Nephron (organoid): ENCODE measurements around the gene CFAP65.

Experiments
- H3K27ac Mint-ChIP-seq, 3 experiments: 2 replicates each; pipeline ENCODE4 v1.8.0; 2020; ENCODE audit warnings: mixed read lengths in 3 of 3, mild to moderate bottlenecking in 2 of 3, moderate library complexity in 1 of 3
- H3K27me3 Mint-ChIP-seq: 2 replicates; pipeline ENCODE4 v1.8.0; 2021; ENCODE audit warnings: low read depth, mild to moderate bottlenecking, moderate library complexity, mixed read lengths
- H3K36me3 Mint-ChIP-seq: 2 replicates; pipeline ENCODE4 v1.8.0; 2020; ENCODE audit warnings: low read depth, mixed read lengths
- H3K4me1 Mint-ChIP-seq: 2 replicates; pipeline ENCODE4 v1.8.0; 2020; ENCODE audit warnings: mixed read lengths
- H3K4me3 Mint-ChIP-seq, 3 experiments: 2 replicates each; pipeline ENCODE4 v1.8.0; 2020; ENCODE audit warnings: mild to moderate bottlenecking in 3 of 3, mixed read lengths in 3 of 3, moderate library complexity in 2 of 3
- H3K9me3 Mint-ChIP-seq: 2 replicates; pipeline ENCODE4 v1.8.0; 2020; ENCODE audit warnings: mixed read lengths
- TF ChIP-seq, protein P1 (sequence below), 3 experiments: fragments of 200-600 bp; sonication (generic); IDR thresholded peaks; one replicate each; pipeline ENCODE4 v1.5.0; 2021; ENCODE audit warnings: antibody characterized with exemption in 3 of 3; ENCODE audit not compliant: unreplicated experiment in 3 of 3

CFAP65 gene

GRCh38 chr2:219027511-219028055, 13.7 kb downstream of the CFAP65 start:
- Mint-ChIP-seq H3K36me3 (no peaks in the 10 kb centered on the region), H3K4me1 (no peaks in the 10 kb centered on the region), H3K9me3 (no peaks in the 10 kb centered on the region), H3K27ac (no peak overlapping the region), H3K27me3 (peaks cover 52% of the 10 kb centered on the region), H3K4me3 (no peak overlapping the region)
- TF ChIP-seq, protein P1, sequence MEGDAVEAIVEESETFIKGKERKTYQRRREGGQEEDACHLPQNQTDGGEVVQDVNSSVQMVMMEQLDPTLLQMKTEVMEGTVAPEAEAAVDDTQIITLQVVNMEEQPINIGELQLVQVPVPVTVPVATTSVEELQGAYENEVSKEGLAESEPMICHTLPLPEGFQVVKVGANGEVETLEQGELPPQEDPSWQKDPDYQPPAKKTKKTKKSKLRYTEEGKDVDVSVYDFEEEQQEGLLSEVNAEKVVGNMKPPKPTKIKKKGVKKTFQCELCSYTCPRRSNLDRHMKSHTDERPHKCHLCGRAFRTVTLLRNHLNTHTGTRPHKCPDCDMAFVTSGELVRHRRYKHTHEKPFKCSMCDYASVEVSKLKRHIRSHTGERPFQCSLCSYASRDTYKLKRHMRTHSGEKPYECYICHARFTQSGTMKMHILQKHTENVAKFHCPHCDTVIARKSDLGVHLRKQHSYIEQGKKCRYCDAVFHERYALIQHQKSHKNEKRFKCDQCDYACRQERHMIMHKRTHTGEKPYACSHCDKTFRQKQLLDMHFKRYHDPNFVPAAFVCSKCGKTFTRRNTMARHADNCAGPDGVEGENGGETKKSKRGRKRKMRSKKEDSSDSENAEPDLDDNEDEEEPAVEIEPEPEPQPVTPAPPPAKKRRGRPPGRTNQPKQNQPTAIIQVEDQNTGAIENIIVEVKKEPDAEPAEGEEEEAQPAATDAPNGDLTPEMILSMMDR (IDR thresholded peaks at IDR 0.05; ENCODE audit: unreplicated experiment in 3 of 3) = no peak

- Mint-ChIP-seq H3K36me3 (no peaks in the 10 kb centered on the region), H3K4me3 (no peak overlapping the region), H3K4me1 (no peaks in the 10 kb centered on the region), H3K27ac (no peak overlapping the region), H3K27me3 (peaks cover 47% of the 10 kb centered on the region), H3K9me3 (no peaks in the 10 kb centered on the region)
- TF ChIP-seq, protein P1 (IDR thresholded peaks at IDR 0.05; ENCODE audit: unreplicated experiment in 3 of 3) = no peak
Observed at GRCh38 chr2:219026946-219027345, 14.4 kb downstream of the CFAP65 start.

DNA sequence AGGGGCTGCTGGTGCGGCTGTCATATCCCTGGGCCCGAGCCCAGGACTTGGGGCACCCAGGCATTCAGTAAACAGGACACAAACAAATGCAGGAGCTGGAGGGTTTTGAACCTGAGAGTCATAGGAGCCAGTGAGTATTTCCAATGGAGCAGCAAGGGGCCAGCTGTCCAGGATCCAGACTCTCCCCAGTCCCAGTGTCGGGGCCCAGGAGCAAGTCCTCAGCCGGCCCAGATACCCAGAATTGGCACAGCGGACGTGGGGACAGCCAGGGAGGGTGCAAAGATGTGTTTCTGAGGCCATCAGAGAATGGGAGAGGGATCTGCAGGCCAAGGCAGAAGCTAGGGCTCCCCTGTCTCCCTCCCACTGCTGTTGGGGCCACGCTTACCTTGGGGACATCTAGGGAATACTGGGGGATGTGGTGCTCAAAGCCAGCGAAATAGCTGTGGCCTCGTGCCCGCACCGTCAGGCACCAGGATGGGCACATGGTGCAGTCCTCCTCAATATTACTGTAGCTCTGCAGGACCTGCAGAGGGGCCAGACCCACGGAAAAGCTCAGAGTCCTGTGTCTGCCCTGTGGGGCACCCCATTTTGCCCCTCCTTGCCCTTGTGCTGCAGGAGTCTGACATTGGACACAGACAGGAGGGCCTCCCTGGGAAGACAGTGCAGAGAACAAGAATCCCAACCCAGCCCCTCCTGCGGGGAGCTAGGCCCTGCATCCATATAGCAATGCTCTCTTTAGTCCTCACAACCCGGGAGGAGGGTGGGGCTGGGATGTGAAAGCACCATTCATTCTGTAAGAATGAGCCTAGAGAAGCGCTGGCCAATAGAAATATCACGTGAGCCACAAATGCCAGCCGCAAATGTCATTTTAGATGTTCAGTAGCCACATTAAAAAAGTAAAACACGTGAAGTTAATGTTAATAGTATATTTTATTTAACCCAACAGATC, 15.4 kb downstream of the CFAP65 start:
- H3K27ac Mint-ChIP-seq = no peak overlapping the region
- H3K27me3 Mint-ChIP-seq = peaks cover 42% of the 10 kb centered on the region
- TF ChIP-seq, protein P1 (IDR thresholded peaks at IDR 0.05; ENCODE audit: unreplicated experiment in 3 of 3) = no peak
- no peaks in the 10 kb centered on the region for H3K4me1 Mint-ChIP-seq
- no peaks in the 10 kb centered on the region for H3K36me3 Mint-ChIP-seq
- H3K9me3 Mint-ChIP-seq = no peaks in the 10 kb centered on the region
- no peak overlapping the region for H3K4me3 Mint-ChIP-seq

DNA sequence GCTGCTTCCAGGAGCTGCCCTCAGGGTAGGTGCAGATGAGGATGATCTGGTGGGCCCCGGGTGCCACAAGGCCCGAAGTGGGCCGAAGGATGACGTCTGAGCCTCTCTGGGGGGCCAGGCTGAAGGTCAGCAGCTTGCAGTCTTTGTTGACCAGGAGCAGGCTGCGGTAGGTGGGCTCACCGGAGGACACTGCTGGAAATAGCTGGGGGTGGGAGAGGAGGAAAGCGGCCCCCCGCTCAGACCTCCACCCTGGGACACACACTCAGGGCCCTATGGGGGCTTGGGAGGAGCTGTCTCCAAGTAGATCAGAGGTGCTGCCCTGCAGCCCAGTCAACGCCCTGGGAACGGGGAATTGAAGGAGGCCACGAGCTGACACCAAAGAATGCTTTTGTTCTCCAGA, 17.3 kb downstream of the CFAP65 start:
- TF ChIP-seq, protein P1 (IDR thresholded peaks at IDR 0.05; ENCODE audit: unreplicated experiment in 3 of 3) = no peak
- H3K4me1 Mint-ChIP-seq = no peaks in the 10 kb centered on the region
- no peaks in the 10 kb centered on the region for H3K36me3 Mint-ChIP-seq
- H3K27me3 Mint-ChIP-seq = peaks cover 42% of the 10 kb centered on the region
- no peaks in the 10 kb centered on the region for H3K9me3 Mint-ChIP-seq
- H3K4me3 Mint-ChIP-seq = no peak overlapping the region
- H3K27ac Mint-ChIP-seq = no peak overlapping the region

DNA sequence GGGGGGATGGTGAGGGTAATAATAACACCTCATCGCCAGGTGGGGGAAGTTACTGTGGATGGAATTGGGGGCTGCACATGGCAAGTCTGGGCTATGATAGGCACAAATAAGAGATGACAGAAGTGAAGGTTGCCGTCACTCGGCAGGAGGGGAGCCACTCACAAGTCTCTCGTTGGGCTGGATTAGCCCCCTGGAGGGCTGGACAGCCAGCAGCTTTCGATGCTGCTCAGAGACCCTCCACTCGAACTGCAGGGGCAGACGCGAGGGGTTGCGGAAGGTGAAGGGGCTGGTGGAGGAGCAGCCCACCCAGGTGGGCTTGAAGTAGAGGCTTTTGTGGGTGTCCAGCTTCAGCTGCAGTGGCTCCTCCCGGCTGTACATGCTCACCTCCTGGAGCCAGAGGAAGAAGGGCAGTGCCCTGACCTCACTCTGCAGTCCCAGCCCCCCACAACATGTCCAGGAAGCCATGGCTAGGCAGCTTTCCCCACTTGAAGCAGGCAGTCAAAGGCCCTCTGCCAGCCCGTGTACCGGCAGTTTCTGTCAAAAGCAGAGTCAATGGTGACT, 18.2 kb downstream of the CFAP65 start:
- Mint-ChIP-seq H3K4me3 (no peak overlapping the region), H3K36me3 (no peaks in the 10 kb centered on the region), H3K27me3 (peaks cover 43% of the 10 kb centered on the region), H3K9me3 (no peaks in the 10 kb centered on the region), H3K4me1 (no peaks in the 10 kb centered on the region), H3K27ac (no peak overlapping the region)
- TF ChIP-seq, protein P1 (IDR thresholded peaks at IDR 0.05; ENCODE audit: unreplicated experiment in 3 of 3) = no peak
